ENCODE data around the gene ATP9A. TPM values are rescaled to one million over a fixed set of nuclear protein-coding genes. Genes with fewer than 3 reads are reported as not detected.

The ATP9A gene
- polyA plus RNA-seq, 1 donor (not counting 4 experiments of a cell fraction or from before 2014, with no cell fraction given) = 5.8 TPM

- Histone ChIP-seq H3K4me1 (ENCODE audit: control insufficient read depth, extremely low read depth, insufficient read depth, low read length) (peaks cover 3% of the 10 kb centered on the region), H3K79me2 (ENCODE audit: control insufficient read depth, insufficient read depth, low read length) (no peaks in the 10 kb centered on the region), H3K36me3 (ENCODE audit: control insufficient read depth in 2 of 2, extremely low read depth in 1 of 2, insufficient read depth in 2 of 2, low read length in 2 of 2) (no peaks in the 10 kb centered on the region), H3K4me3 (ENCODE audit: control insufficient read depth in 2 of 3, extremely low read depth in 1 of 3, insufficient read depth in 2 of 3, low read depth in 1 of 3, low read length in 3 of 3) (no peak overlapping the region), H3K27ac (ENCODE audit: control insufficient read depth, insufficient read depth, low read length) (no peak overlapping the region), H2AFZ (ENCODE audit: control insufficient read depth, low read length) (no peak overlapping the region), H3K4me2 (ENCODE audit: control insufficient read depth, extremely low read depth, insufficient read depth, low read depth, low read length) (no peak overlapping the region), H3K9ac (ENCODE audit: control insufficient read depth, extremely low read depth, insufficient read depth, low read length) (no peak overlapping the region), H4K20me1 (ENCODE audit: control insufficient read depth, extremely low read depth, insufficient read depth, low read length) (no peaks in the 10 kb centered on the region), H3K9me3 (ENCODE audit: control insufficient read depth, low read depth, low read length) (no peaks in the 10 kb centered on the region), H3K27me3 (ENCODE audit: control insufficient read depth, extremely low read depth, insufficient read depth, low read length) (no peaks in the 10 kb centered on the region), H3K9me1 (ENCODE audit: control insufficient read depth, extremely low read depth, insufficient read depth, low read length) (no peaks in the 10 kb centered on the region)
- TF ChIP-seq CTCF (optimal IDR thresholded peaks at IDR 0.05 in 1 of 3, IDR thresholded peaks at IDR 0.05 in 1 of 3, conservative IDR thresholded peaks at IDR 0.05 in 1 of 3; ENCODE audit: extremely low read depth in 1 of 3, insufficient read depth in 2 of 3, low read length in 3 of 3) (no peak), EZH2 (IDR thresholded peaks at IDR 0.05; ENCODE audit: low read length) (no peak)
- dilution Hi-C loops (cut with MboI; ENCODE audit: extremely low pct_ligation_motif_present, low sequenced_read_pairs) = no loop called here
- DNase-seq (ENCODE audit: low read depth, low spot score) (no peak), FAIRE-seq (no peak)
Measured at GRCh38 chr20:51588762-51589161, 179.4 kb downstream of the ATP9A start.

GRCh38 chr20:51587145-51587544, 181.0 kb downstream of the ATP9A start:
- Histone ChIP-seq H3K27me3 (ENCODE audit: control insufficient read depth, extremely low read depth, insufficient read depth, low read length) (no peaks in the 10 kb centered on the region), H3K27ac (ENCODE audit: control insufficient read depth, insufficient read depth, low read length) (no peak overlapping the region), H3K4me2 (ENCODE audit: control insufficient read depth, extremely low read depth, insufficient read depth, low read depth, low read length) (no peak overlapping the region), H3K9me1 (ENCODE audit: control insufficient read depth, extremely low read depth, insufficient read depth, low read length) (no peaks in the 10 kb centered on the region), H3K4me1 (ENCODE audit: control insufficient read depth, extremely low read depth, insufficient read depth, low read length) (peaks cover 3% of the 10 kb centered on the region), H3K4me3 (ENCODE audit: control insufficient read depth in 2 of 3, extremely low read depth in 1 of 3, insufficient read depth in 2 of 3, low read depth in 1 of 3, low read length in 3 of 3) (no peak overlapping the region), H3K9me3 (ENCODE audit: control insufficient read depth, low read depth, low read length) (no peaks in the 10 kb centered on the region), H3K9ac (ENCODE audit: control insufficient read depth, extremely low read depth, insufficient read depth, low read length) (no peak overlapping the region), H2AFZ (ENCODE audit: control insufficient read depth, low read length) (no peak overlapping the region), H3K79me2 (ENCODE audit: control insufficient read depth, insufficient read depth, low read length) (no peaks in the 10 kb centered on the region), H4K20me1 (ENCODE audit: control insufficient read depth, extremely low read depth, insufficient read depth, low read length) (no peaks in the 10 kb centered on the region), H3K36me3 (ENCODE audit: control insufficient read depth in 2 of 2, extremely low read depth in 1 of 2, insufficient read depth in 2 of 2, low read length in 2 of 2) (no peaks in the 10 kb centered on the region)
- dilution Hi-C loops (cut with MboI; ENCODE audit: extremely low pct_ligation_motif_present, low sequenced_read_pairs) = no loop called here
- DNase-seq (ENCODE audit: low read depth, low spot score) = no peak
- FAIRE-seq = no peak
- TF ChIP-seq EZH2 (IDR thresholded peaks at IDR 0.05; ENCODE audit: low read length) (no peak), CTCF (optimal IDR thresholded peaks at IDR 0.05 in 1 of 3, IDR thresholded peaks at IDR 0.05 in 1 of 3, conservative IDR thresholded peaks at IDR 0.05 in 1 of 3; ENCODE audit: extremely low read depth in 1 of 3, insufficient read depth in 2 of 3, low read length in 3 of 3) (no peak)
